Inflammatory macrophage treated with lipopolysaccharide for 4 hours (primary cell): Measurements from ENCODE around the gene XYLB.

Experiments
- DNase-seq: peaks from one replicate; pipeline ENCODE4 v3.0.0-alpha.2; 2020

The XYLB gene

GRCh38 chr3:38365469-38366062 lies 19.0 kb downstream of the XYLB start:
- DNase-seq, result no peak

GRCh38 chr3:38366082-38366481 lies 19.5 kb downstream of the XYLB start:
- no peak for DNase-seq

DNA sequence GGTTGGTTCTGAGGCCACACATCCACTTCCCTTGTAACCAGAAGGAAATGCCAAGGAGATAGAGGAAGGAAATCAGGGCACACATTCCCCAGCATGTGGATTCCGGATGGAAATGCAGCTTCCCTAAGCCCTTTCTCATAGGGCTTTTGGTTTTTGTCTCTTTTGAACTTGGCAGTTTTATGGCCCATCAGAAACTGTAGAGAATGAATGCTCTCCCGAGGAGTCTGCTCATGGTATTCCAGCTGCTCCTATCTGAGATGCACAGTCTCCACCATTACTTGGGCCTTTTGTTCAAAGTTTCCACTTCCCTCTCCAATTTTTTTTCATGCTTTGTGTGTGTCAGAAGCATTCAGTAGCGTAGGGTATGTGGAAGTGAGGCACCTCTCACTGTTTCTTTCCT lies 21.2 kb downstream of the XYLB start:
- no peak for DNase-seq

DNA sequence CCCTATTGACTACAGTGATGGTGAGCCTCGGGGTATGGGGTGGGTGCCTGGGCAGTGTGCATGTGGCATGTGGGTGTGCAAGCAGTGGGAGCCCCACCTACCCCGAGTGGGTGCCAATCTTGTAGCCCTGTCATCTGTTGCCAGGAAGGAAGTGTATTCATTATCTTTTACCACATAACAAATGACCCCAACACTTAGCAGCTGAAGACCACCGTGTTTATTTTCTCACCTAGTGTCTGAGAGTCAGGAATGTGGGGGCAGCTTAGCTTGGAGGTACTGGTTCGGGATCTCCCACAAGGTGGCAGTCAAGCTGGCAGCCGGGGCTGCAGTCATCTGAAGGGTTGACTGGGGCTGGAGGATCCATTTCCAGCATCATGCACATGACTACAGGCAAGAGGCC lies 21.7 kb downstream of the XYLB start:
- DNase-seq, result no peak

DNA sequence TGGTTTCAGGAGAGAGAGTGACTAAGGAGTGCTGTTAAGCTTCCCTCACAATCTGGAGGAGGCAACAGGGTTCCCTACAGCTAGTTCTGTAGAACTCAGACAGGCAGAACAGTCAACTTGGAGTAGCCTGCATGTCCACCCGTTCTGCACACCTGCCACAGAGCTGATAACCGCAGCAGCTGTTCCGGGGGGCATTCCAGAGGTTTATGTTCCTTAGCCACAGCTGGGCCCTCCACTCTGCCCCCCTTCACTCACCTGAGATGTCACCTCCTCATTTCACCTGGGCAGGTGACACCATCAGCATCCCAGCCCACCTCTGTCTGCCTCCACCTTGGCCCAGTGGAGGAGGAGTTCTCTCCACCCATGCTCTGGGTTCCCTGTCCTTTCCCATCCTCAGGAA lies 22.6 kb downstream of the XYLB start:
- no peak for DNase-seq

DNA sequence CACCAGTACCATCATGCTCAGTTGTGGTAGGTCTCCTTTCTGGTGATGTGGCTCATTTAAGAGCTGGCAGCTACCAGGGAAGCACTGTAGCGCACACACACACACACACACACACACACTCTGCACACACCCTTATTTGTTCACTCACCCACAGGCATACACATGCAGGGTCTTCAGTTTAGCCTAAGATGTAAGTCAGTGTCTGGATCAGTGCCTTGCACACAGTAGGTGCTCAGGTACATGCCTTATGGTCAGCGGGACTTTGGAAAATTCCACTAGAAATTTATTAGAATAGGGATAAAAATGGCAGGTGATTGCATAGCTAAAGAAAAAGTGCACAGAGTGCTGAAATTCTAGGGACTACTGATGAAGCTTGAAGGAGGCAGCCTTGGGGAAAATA lies 23.6 kb downstream of the XYLB start:
- no peak for DNase-seq

DNA sequence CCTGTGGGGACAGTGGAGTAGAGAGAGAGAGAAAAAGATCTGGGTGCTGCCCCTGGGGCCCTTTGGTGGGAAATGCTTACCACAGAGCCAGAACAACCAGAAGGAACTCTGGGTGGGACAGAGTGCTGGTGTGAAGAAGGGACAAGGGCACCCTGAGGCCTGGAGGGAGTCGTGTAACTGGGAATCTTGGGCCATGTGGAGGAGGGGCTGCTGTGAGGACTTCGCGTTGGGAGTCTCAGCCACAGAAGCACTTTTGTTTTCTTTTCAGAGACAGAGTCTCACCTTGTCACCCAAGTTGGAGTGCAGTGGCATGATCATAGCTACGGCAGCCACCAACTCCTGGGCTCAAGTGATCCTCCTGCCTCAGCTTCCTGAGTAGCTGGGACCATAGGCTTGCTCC lies 24.3 kb downstream of the XYLB start:
- DNase-seq, result no peak

GRCh38 chr3:38371541-38372213 lies 25.1 kb downstream of the XYLB start:
- no peak for DNase-seq

DNA sequence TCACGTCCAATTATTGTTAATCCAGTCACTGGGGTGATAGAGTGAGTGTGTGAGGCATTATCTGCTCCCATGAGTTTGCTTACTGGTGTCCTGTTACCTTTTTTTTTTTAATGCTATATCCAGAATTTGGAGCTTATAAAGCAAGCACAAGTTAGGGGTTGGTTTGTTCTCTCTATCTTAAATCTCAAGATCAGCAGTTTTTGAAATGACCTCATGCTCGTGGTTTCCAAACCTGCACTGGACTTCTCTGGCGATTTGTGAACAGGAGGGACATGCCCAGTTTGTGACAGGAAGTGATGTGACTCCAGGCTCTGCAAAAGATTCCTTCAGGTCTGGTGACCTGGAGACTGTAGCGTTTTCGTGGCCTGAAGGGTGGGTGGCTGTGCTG lies 25.6 kb downstream of the XYLB start:
- no peak for DNase-seq

DNA sequence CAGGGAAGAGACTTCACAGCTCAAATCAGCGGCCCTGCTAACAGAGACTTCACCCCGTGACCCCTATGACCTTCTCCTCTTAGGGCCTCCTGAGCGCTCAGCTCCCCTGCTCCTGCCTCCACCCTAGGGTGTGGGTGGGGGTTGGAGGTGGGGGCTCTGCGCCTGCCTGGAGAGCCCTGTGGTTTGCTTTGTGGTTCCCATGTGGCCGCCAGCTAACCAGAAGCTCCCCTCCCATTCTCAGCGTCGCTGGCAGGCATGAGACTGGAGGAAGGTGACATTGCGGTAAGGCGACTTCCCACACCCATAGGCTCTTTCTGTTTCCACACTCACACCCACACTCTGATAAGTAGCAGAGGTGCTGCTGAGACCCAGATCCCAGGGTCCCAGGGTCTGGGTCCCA lies 27.6 kb downstream of the XYLB start:
- no peak for DNase-seq

- DNase-seq, result no peak
These were observed 28.5 kb downstream of the XYLB start for GRCh38 chr3:38375072-38375471.

GRCh38 chr3:38375488-38376097 lies 29.0 kb downstream of the XYLB start:
- DNase-seq, result no peak

DNA sequence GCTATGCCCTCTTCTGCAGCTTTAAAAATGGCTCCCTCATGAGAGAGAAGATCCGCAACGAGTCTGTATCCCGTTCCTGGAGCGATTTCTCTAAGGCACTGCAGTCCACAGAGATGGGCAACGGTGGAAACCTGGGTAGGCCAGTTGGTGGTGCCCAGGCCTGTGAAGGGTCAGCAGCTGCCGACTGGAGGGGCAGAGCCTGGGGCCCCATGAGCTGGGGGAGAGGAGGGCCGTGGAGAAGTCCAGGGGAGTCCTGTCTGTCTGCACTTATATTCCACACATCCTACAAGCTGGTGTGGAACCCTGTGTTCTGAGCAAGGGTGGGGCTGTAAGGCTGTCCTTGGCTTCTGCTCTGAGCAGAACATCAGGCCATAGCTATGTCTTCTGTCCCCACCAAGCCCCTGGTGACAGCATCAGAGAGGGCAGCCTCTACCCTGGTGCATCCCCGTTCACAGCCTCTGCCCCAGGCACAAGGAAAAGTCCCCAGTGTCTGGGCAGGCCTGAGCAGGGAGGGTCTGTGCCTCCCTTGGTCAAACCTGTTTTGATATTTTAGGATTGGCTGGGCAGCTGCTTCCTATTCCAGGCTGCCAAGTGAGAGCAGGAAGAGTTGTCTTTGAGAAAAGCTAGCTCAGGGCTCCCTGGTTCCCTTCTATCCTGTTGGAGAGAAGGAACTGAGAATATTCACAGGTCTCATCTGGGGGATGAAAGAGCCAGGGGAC lies 29.7 kb downstream of the XYLB start:
- DNase-seq, result no peak

DNA sequence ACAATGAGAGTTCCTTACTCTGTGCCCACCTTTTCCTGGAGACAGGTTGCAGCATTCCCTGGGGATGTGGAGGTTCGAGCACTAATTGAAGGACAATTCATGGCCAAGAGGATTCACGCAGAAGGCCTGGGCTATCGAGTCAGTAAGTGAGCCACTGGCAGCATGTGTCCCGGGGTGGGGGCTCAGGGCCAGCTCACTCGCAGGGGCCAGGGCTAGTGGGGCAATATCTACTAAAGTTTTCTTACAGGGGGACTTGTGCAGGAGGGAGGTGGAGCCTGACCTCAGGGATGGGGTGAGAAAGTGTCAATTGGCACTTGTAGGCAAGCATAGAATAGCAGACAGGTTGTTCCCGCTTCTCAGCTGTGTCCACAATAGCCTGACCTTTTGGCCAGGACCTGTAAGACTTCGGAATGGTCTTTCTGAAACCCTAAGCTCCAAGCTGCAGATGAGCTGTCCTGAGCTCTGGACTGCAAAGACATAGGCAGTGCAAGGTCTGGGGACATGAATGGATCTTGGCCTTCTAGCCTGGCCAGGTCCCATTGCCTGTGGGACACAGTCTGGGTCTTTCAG lies 32.7 kb downstream of the XYLB start:
- DNase-seq, result no peak

DNA sequence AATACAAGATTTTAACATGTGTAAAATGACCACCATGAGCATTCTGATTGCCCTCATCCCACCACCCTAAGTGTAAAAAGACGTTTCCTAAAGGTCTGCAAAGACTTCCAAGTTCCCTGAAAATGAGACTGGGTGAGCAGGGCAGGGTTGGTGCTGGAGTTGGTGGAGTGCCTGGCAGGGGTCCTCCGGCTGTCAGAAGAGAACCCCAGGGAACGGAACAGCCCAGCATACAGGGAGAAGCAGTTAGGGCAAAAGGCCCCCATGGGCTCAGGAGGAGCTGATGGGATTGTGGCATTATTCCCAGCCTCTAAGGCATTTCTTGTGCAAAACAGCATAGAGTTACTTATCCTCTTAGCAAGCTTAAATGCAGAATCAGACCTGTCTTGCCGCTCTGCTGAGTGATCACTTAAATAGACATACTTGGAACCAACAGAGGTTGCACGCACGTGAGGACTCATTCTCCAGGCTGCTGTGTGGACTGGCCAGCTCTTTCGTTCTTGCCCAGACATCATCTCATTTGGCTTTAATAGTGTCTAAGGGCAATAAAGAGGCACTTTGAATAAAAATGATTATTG lies 36.0 kb downstream of the XYLB start:
- DNase-seq, result no peak

- no peak for DNase-seq
These were observed 36.7 kb downstream of the XYLB start for GRCh38 chr3:38383156-38383875.

DNA sequence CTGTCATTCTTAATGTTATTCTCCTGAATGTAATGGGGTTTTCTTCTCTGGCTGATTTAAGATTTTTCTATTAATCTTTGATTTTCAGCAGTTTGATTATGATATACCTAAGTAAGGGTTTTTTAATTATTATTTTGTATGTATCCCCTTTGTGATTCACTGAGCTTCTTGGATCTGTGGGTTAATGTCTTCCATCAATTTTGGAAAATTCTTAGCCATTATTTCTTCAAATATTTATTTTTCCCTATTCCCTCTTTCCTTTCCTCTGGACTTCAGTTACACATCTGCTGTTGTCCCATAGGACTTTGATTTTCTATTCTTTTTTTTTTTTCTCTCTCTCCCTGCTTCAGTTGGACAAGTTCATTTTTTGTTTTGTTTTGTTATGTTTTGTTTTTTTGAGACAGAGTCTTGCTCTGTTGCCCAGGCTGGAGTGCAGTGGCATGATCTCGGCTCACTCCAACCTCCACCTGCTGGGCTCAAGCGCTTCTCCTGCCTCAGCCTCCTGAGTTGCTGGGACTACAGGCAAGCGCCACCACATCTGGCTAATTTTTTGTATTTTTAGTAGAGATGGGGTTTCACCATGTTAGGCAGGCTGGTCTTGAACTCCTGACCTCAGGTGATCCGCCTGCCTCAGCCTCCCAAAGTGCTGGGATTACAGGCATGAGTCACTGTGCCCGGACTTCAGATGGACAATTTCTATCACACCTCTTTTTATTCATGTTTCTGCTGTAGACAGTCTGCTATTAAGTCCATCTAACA lies 40.6 kb downstream of the XYLB start:
- DNase-seq, result no peak

DNA sequence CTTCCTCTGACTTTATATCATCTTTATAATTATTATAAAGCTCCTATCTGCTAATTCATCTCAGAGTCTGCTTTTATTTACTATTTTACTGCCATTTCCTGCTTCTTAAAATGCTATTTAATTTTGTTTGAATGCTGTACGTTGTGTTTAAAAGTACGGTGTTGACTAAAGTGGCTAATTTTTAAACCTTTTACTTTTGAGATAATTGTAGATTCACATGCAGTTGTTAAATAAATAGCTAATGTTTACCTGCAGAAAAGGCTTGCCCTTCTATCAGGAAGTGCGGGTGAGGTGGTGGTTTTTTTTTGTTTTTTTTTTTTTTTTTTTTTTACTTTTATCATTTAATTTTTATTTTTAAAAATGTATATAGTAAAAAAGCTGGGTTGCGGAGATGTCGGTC lies 41.3 kb downstream of the XYLB start:
- DNase-seq, result no peak

DNA sequence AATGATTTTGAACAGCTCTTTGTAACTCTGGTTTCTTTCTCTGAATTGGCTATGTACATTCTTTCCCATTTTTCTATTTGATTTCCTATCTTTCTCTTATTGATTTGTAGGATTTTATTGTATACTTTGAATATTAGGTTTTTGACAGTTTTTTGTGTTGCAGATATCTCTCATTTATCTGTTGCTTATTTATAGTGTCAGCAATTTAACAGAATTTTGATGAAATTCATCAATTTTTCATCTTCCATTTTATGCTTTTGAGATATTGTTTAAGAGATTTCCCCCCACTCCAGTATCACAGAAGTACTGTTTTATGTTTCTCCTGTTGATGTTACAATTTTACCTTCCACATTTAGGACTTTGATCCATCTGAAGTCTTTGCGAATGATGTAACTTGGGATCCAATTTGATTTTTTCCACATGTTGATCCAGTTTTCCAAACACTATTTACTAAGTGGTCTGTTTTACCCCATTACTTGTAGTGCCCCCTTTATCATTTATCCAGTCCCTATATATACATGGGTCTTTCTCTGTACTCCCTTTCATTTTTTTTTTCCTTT lies 46.1 kb downstream of the XYLB start:
- DNase-seq, result no peak

DNA sequence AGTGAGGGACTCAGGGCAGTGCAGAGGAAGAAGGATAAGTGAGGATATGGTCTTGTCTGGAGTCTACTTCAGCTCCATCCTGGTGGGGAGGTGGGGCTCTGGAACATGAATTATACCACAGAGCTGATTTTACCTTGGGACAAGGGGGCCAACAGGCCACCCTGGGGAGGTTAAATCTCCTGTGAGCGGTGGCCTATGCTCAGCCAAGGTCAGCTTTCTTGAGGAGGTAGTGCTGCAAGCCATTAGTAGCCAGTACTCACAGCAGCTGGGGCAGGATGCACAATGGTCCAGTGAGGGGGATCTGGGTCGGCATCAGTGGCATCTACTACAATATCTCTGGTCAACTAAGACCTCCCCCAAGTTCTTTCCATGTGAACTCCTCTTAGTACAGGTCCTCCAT lies 49.7 kb downstream of the XYLB start:
- no peak for DNase-seq

DNA sequence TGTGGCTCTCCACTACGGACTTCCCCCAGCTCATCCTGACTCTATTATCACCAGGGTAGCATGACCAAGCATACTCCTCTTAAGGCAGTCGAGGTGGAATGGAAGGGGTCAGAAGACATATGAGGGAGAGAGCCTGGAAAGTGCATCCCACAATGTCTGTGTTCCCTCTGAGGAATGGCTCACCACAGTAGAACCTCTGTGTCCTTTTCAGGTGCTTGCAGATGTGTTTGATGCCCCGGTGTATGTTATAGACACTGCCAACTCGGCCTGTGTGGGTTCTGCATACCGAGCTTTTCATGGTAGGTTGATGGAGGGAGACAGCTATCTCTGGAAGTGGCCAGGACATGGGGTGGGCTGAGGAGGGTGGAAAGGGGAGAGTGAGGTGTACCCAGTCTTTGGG lies 50.3 kb downstream of the XYLB start:
- DNase-seq, result no peak

- no peak for DNase-seq
These were observed 50.7 kb downstream of the XYLB start for GRCh38 chr3:38397320-38397719.
